Measurements from ENCODE around the gene PLXNC1.

PLXNC1 gene

DNA sequence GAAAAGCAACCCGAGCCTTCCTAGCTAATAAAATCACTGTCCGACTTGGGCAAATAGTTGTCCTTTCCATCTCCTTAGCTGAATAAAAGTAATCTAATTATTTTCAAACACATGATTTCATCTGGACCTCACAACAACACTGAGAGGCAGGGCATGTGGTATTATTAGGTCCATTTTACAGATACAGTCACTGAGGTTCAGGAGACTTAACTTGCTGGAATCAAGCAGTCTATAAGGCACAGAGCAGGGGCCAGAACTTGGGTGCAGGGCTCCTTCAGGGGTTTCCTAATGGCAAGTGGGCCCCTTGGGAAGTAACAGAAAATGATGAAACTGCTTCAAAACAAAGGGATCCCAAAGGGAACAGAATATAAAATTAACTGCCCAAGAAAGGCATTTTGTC, 15.5 kb downstream of the PLXNC1 start:
- DNase-seq = no peak

DNA sequence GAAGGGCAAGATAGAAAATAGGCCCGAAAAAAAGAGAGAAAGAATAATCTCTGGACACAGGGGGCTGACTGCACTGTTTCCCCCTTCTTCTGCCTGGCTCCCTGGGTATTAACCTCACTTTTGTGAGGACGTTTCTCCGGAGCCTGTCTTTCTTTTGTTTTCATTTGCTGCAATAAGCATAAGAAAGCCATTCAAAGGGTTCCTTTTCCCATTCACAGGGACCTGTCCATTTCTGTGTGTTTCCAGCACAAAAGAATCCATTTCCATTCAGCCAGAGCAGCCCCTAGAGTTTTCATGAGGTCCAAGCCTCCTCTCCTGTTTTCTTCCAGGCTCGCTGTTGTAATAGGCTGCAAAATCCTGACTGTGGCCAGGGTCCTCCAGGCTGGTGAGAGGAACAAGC, 16.8 kb downstream of the PLXNC1 start:
- no peak for DNase-seq

DNA sequence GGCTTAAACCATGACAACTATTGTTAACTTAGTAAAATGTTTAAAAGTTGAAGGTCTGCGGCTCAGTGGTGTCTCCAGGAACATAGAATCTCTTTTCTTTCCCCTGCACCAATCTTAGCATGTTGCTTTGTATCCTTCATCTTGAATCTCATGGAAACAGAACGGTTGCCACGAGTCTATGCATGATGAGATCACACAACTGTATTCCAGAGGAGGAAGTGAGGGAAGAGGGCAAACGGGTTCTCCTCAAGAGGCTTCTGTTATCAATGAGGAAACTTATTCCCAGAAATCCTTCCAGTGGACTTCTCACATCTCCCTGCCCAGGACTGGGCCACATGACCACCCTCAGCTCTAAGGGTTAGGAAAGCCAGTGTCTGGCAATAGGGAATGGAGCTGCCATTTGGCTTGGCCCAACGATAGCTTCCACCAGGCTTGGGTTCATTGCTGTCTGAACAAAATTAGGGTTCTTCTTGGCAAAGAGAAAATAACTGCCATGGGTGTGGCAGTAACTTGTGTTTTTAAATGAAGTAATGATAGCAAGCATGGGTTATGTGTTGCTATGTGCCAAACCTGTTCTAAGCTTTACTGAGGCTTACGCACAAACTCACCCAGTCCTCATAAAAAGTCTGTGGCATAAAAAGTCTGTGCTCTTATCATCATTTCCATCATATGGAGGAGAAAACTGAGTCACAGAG, 17.4 kb downstream of the PLXNC1 start:
- no peak for DNase-seq

DNA sequence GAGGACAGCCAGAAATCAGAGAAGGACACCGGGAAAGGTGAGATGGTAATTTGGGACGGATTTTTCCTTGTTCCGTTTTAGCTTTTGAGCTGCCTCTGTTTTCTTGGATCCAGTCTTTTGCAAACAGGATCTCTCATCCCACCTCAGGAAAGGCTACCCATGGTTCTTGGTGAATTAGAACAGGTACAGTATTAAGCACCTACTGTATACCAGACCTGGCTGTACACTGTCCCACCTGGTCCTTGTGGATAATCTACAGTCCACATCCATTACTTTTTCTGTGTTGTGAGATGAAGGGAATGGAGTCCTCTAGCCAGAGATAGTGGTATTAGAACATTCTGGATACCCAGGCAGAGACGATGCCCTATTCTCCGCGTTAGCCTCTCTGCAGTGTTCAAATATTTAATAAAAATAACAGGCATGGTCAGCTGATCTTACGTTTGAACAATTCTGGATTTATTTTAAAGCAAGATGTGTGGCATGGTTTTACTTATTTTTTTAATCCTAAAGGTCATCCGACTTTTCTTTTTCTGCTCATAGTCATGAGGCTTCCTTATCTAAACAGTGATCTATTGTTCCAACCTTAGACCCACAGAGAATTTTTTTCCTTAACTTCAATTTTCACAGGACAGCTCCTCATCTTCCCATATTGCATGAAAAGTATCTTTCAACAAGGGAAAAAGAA, 18.8 kb downstream of the PLXNC1 start:
- no peak for DNase-seq

DNA sequence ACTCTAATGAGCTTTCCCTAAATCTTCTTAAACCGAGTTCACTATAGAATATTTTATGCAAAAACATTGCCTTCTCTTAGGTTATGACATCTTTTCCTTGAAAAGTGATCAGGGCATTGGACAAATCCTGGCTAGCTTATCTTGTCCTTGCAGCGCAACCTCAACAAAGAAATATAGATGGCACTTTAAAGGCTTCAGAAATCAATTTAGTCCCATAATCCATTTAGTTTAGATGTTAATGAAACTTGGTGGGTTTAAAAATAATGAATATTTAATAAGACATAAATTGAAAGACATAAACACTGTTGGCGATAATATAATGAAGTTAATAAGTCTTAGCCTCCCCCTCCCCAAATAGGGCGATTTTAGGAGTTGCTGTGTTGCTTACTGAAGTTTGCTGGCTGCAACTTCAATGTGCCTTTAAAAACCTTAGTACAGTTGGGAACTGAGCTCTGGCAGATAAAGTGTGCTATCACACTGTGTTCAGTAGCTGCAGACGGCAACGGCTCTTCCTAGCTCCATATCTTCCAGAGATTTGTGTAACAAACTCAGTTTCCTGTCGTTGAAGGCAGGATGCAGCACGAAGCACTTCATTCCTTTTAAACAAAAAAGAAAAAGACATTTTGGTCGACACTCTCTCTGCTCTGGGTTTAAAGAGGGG, 19.5 kb downstream of the PLXNC1 start:
- DNase-seq = no peak

DNA sequence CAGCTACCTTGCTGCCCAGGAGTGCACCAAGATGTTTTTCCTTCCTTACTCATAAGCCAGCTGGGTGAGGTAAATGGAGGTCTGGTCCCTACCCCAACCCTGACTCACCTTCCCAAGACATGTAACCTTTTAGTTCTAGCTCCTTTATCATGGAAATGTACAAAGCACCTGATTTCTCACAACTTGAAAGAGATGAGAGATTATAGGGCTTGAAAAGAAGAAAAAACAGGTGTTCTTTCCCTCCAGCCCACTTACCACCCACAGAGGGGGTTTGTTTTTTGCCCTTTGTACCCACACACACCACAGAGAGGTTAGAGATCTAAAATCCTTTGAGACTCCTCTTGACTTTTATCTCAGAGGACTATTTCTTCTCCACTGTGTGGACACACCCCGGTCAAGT, 21.1 kb downstream of the PLXNC1 start:
- DNase-seq = no peak

DNA sequence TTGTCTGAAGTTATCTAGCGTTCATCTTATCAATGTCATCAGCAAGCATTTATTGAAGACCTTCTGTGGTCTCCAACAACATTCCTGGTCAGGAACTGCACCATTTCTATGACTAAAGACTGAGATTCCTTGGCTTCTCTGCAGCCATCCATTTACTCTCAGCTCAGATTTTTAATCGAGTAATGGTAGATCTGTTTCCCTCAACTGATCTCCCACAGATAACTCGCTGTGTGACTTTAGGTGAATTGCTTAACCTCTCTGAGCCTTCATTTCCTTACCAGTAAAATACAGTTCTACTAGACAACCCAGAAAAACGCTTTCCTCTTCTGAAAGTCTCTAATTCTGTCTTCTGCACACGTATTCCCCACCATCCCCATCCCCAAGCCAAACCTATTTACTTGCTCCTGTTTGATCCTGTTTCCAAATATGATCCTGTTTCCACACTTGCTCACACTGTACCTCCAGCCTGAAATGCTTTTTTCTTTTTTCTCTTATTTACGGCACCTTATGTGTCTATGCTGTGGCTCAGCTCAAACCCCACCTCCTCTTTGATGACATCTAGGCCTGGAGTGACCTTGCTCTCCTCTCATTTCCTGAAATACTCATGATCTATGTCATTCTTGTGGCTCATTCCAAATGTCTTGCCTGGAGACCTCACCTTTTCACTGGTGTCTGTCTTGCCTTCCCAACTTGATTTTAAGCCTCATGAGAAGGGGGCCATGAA, 21.8 kb downstream of the PLXNC1 start:
- no peak for DNase-seq

DNA sequence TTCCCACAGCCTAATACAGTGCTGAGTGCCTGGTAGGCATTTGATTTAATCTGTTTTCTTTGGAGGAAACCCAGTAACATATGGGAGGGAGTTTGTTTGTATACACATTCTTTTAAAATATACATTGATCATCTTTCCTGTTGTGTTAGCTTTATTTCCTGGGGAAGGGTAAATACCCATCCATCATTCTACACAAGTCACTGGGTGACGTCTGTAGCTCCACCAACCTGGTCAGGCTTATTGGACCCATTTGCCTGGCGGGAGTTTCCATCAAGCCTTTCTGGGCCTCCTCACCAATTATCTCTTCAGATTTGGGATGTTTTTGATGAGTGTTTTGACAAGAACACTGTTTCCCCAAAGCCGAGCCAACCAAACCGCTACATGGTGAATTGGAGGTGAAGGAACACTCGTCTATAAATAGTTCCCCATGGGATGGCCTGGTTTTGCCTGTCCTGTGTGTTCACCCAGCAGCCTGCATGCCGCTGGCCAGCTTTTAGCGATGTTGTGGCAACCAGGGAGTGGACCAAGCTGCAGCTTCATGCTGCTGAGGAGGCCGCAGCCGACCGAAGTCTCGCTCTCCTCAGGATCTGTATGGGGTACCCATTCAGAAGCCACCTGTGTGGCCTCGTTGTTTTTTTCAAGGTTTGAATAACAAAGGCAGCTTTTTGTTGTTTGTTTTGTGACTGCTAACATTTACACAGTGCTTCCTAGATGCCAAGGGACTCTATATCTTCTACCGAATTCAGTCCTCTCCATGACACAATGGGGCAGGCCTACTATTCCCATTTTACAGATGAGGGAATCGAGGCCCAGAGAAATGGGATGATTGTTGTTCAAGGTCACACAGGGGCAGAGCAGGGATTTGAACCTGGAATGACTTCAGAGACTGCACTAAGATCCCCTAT, 22.6 kb downstream of the PLXNC1 start:
- DNase-seq = no peak

DNA sequence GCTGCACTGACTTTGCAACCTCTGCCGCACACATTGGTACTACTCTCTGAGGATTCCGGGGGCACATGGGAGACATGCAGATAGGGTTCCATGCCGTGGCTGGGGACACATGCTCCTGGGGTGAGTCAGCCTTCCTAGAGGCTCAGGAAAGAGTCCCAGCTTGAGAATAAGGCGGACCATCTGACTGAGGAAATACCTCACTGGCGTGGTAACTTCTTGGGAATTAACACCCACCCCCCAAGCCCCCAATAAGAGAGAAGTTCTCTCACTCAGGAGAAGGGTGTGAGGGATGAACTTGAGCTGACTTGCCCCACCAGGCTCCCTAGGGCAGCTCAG, 23.2 kb downstream of the PLXNC1 start:
- DNase-seq = no peak

DNA sequence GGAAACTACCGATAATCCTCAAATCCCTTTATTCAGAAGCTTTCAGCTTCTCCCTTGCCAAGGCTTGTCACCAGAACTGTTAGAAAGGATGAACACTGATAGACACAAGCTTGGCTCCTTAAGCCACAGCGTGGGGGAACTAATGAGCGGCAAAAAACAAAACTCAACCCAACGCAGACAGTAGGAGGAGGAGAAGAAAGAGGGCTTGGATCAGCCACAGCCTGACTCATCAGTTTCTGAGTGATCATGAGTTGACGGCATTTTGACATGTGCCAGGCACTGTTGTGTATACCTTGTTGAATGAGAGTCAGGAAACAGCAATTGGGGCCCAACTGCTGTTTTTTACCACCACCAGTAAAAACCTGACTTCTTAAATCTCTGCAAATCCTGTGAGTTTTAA, 23.7 kb downstream of the PLXNC1 start:
- DNase-seq = no peak

DNA sequence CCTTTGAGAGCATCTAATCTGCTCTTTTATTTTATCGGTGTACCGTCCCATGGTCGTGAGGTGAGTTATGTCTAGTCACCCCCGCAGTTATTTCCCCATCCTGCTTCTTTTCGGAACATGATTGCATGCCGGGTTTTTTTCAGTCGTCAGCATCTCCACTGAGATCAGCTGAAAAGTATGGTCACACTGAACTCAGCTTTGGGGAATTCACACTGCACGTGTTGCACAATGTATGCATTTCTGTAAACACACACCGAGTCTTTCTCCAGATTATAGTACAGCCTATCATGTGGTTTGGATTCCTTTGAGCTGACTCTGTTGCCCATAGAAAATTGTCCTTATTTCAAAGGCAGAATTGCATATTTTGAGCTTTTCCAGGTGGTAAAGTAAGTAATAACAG, 24.6 kb downstream of the PLXNC1 start:
- no peak for DNase-seq

DNA sequence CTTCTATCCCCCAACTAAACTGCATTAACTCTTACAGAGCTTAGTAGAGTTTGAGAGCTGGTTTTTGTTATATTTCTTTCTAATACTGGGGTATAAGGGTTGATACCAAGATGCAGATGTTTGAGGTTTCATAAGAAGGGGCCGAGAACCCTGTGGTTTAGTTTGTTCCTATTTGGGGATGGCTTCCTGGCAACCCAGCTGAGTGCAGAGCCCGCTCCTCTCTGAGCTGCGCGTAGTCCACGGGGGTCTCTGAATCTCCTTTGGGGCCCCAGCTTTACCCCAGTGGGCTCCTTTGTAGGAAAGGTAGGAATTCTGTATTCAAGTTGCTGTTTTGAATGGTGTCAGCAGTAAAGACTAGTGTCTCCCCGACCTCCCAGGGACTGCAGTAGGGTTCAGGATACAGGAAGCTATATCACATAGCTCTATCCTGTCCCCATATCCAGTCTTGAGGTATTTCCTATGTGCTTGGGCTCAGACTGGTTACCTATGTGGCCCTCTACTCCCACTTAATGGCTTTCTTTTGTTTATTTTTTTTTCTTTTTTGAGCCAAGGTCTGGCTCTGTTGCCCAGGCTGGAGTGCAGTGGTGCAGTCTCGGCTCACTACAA, 25.4 kb downstream of the PLXNC1 start:
- peak in 1 of 2 experiments; percentile 12 for DNase-seq

DNA sequence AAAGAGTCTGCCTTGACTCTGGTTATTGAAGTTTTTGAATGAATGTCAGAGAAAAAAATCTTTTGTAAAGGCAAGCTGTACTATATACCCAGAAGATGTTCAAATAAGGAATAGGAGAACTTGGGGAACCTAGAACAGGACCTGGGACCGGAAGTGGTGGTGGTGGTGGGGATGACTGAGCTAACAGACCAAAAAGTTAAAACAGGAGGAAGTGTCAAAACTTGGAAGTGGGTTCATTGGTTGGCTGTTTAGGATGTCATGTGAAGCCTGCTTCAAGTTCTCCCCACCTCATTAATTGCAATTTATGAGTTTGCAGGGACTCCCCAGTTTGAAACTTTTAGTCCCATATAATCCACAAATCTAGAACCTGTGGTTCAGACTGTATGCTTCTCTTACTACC, 26.2 kb downstream of the PLXNC1 start:
- DNase-seq = peak; percentile 82 to 87

DNA sequence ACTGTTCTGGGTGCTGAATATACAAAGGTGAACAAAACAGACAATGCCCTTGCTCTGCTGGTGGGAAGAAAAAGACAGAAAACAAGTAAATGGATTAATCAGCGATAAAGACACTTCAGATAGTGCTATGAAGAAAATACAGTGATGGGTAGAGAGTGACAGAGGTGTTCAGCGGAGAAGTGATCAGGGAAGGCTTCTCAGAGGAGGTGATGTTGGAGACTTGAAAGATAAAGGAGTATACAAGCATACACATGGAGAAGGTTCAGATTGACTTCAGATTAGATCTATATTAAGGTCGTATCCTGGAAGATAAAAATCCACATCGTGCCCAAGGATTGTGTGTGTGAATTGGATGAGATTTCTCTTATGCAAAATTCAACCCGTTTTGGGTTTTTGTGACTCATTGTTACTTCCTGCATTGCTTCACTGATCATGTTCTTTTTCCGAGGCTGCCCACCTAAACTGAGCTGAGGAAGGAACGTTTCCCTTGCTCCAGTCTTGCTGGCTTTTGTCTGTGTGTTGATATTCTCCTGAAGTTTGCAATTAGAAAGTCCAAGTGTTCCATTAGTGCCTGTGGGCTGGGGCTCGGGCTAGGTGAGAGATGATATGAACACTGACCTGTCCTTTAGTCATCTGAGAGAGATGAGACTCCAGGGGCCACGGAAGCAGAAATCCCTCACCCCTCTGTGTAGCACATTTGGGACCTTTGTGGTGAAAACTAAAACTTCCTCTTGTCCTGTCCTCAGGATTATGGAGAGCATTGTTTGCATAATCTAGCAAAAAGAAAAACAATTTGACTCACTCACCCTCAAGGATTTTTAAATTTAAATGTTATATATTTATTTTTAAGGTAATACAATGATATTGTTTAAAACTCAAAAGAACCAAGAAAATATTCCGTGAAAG, 27.6 kb downstream of the PLXNC1 start:
- peak in 1 of 2 experiments; percentile 21 for DNase-seq

DNA sequence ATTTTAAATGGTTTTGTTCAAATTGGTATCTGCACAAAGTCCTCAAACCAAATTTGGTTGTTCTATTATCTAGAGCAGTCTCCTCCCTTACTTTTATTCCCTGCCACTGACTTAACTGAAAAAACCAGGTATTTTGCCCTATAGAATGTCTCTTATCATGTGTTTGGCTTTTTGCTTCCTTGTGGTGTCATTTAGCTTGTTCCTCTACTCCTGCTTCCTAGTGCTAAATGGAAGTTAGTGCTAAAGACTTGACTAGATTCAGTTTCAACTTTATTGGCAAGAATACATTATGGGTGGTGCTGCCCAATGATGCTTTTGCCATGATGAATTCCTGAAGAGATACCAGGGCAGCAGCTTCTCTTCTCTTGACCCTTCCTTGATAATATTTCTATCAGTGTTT, 29.7 kb downstream of the PLXNC1 start:
- DNase-seq = no peak

DNA sequence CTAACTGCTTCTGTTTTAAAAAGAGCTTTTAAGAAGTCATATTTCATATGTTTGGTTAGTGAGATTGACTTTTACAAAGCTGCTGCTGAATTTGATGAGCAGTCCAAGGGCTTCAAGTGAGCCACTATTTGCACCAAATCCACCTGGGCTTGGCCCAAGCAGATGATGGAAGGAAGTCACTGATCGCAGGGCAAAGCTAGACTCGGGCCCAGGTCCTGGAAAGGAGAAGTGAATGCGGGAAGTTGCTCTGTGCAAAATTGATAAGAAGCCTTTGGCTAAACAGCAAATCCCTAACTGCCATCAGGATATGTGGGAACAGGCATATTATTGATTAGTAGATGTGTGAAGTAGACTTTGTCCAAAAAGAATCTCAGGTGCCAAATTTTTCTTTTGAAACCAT, 30.5 kb downstream of the PLXNC1 start:
- peak in 1 of 2 experiments; percentile 4 for DNase-seq

DNA sequence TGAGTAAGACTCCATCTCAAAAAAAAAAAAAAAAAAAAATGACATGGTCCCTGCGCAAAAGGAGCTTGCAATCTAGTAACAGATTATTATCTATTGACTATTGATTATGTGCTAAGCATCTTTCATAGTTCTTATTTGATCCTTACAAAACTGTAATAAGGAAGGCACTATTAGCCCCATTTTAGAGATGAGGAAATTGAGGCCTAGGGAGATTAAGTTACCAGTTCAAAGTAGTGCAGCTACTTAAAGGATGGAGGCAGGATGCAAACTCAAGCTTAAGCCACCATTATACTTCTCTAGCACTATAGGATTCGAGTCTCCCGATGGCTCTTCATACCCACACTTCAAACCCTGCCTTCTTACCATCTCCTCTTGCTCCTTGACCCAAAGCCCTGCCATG, 31.3 kb downstream of the PLXNC1 start:
- no peak for DNase-seq

DNA sequence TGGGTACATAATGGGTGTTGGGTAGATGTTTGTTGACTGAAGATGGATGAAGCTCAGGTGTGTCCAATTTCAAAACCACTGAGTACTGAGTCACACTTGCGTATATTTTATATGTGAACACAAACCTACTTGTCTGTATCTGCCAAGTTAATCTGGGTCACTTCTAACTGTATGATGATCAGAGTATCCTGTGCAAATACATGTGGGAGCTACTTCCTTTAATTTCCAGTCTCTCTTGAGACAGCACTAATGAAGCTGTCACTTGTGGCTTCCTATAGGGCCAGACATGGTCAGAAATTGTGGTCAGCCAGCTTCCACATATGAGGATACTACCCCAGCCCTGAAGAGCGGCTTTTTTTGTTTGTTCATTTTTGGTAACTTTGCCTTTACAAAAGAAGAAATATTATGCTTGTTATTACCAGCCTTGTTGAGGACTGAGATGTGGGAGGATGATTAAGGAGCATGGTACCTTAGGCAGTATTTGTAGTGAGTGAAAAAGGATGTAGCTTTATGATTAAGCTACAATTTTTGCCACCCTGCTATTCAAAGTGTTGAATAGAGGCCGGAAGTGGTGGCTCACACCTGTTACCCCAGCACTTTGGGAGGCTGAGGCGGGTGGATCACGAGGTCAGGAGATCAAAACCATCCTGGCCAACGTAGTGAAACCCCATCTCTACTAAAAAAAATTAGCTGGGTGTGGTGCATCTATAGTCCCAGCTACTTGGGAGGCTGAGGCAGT, 32.4 kb downstream of the PLXNC1 start:
- peak; percentile 57 to 76 for DNase-seq

DNA sequence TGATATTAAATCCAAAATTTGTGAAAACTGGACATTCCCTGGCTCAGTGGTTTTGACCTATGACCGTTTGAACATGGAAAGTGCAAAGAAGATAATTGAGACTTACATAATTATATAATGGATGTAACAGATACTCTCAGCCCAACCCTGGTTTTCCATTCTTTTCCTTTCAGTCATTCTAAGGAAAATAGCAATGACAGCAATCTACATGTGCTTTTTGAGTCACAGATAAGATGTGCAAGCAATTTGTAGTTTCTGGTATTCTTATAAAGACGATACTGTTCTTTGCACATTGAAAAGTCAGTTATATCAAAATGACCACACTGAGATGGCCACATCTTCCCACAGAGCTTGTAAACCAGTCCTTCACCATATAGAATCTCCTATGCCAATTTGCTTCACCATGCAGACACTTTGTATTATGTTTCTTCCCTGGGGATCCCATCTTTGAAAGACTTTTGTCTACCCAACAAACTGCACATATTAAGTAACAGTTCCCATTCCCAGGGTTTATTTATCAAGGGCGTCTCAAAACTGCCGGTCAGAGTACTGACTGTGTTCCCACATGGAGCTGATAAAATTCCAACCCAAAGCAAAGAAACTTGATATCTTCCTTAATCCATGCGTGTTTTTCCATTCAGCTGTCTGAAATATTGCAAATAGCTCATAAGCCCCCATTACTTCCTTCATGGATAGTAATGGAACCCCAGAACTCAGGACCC, 34.8 kb downstream of the PLXNC1 start:
- no peak for DNase-seq
